CD4-positive, alpha-beta T cell (primary cell): Measurements from ENCODE around the gene NUDT8. TPM values are rescaled to one million over a fixed set of nuclear protein-coding genes. Genes with fewer than 3 reads are reported as not detected.

Experiments
- ATAC-seq: fragments of 200-7000 bp; cut with Tn5 transposase; one replicate; pipeline ENCODE4 v1.10.0; 2022; ENCODE audit warnings: mild to moderate bottlenecking; ENCODE audit not compliant: poor library complexity
- CTCF ChIA-PET: fragments of 350-600 bp; sonication (Branson Sonifier 250); formaldehyde crosslinking; loops from one replicate; lab custom pipeline; 2021; ENCODE audit warnings: antibody characterized with exemption, inconsistent platforms; lab: Charles Lee
- POLR2A ChIA-PET: fragments of 350-600 bp; sonication (Branson Sonifier 250); formaldehyde crosslinking; loops from one replicate; lab custom pipeline; 2021; ENCODE audit warnings: antibody characterized with exemption, inconsistent platforms; lab: Charles Lee
- DNase-seq, 14 experiments: peaks; one replicate each; pipeline ENCODE4 v3.0.0-alpha.2; 2013 to 2020; ENCODE audit warnings: mixed read lengths in 2 of 14
- H3K27ac ChIP-seq, 2 donors: one replicate each; pipeline versions ENCODE4 v1.5.1 to v1.7.0; 2013; ENCODE audit warnings: low read length in 2 of 2, low read depth in 1 of 2, mild to moderate bottlenecking in 1 of 2
- H3K27me3 ChIP-seq, 2 experiments: 1 replicate in 1 of 2; 2 replicates in 1 of 2; pipeline versions ENCODE4 v1.6.1 to v1.7.0; 2013; ENCODE audit warnings: low read length in 2 of 2, control low read depth in 1 of 2, mild to moderate bottlenecking in 1 of 2, moderate library complexity in 1 of 2; ENCODE audit not compliant: insufficient read depth in 2 of 2, control insufficient read depth in 1 of 2
- H3K36me3 ChIP-seq: one replicate; pipeline ENCODE4 v1.6.1; 2013; ENCODE audit warnings: low read length, control low read depth; ENCODE audit not compliant: insufficient read depth
- H3K4me1 ChIP-seq: one replicate; pipeline ENCODE4 v1.6.1; 2013; ENCODE audit warnings: low read length, control low read depth; ENCODE audit not compliant: insufficient read depth
- H3K4me3 ChIP-seq: one replicate; pipeline ENCODE4 v1.5.1; 2013; ENCODE audit warnings: mild to moderate bottlenecking, low read length, moderate library complexity
- H3K9me3 ChIP-seq, 2 experiments: 1 replicate in 1 of 2; 2 replicates in 1 of 2; pipeline versions ENCODE4 v1.6.1 to v1.7.0; 2013; ENCODE audit warnings: low read length in 2 of 2, mild to moderate bottlenecking in 2 of 2, control low read depth in 1 of 2, moderate library complexity in 1 of 2; ENCODE audit not compliant: control insufficient read depth in 1 of 2, insufficient read depth in 1 of 2
- H3K27ac Mint-ChIP-seq: one replicate; pipeline ENCODE4 v1.8.0; 2020; ENCODE audit warnings: mixed read lengths
- H3K27me3 Mint-ChIP-seq: one replicate; pipeline ENCODE4 v1.8.0; 2021; ENCODE audit warnings: mixed read lengths
- H3K36me3 Mint-ChIP-seq: one replicate; pipeline ENCODE4 v1.8.0; 2021; ENCODE audit warnings: low read depth, mixed read lengths
- H3K4me1 Mint-ChIP-seq: one replicate; pipeline ENCODE4 v1.8.0; 2021; ENCODE audit warnings: low read depth, mixed read lengths
- H3K4me3 Mint-ChIP-seq: one replicate; pipeline ENCODE4 v1.8.0; 2020; ENCODE audit warnings: mild to moderate bottlenecking, mixed read lengths
- H3K9me3 Mint-ChIP-seq: one replicate; pipeline ENCODE4 v1.8.0; 2020; ENCODE audit warnings: mixed read lengths
- intact Hi-C, 2 experiments: fragments of 100-400 bp; cut with DNase I in 1 of 2; cut with micrococcal nuclease in 1 of 2; formaldehyde crosslinking; loops; one replicate each; pipeline versions ENCODE4 v1.15.1 to v1.9.0; 2023 to 2025; cut with DNase I, micrococcal nuclease
- total RNA-seq, 174 experiments: library from RNA in 2 of 174; stranded (reverse) in 2 of 174; gene quantifications; one replicate each; pipeline ENCODE4 v1.2.3 and lab custom pipeline; 2021 to 2026
- TF ChIP-seq, protein P1 (sequence below): fragments of 200-600 bp; IDR thresholded peaks from one replicate; pipeline ENCODE4 v1.8.0; 2022; ENCODE audit warnings: antibody characterized with exemption, mild to moderate bottlenecking

The NUDT8 gene
- total RNA-seq, 2 experiments from 2014 or later = 0.92 to 1.4 TPM

DNA sequence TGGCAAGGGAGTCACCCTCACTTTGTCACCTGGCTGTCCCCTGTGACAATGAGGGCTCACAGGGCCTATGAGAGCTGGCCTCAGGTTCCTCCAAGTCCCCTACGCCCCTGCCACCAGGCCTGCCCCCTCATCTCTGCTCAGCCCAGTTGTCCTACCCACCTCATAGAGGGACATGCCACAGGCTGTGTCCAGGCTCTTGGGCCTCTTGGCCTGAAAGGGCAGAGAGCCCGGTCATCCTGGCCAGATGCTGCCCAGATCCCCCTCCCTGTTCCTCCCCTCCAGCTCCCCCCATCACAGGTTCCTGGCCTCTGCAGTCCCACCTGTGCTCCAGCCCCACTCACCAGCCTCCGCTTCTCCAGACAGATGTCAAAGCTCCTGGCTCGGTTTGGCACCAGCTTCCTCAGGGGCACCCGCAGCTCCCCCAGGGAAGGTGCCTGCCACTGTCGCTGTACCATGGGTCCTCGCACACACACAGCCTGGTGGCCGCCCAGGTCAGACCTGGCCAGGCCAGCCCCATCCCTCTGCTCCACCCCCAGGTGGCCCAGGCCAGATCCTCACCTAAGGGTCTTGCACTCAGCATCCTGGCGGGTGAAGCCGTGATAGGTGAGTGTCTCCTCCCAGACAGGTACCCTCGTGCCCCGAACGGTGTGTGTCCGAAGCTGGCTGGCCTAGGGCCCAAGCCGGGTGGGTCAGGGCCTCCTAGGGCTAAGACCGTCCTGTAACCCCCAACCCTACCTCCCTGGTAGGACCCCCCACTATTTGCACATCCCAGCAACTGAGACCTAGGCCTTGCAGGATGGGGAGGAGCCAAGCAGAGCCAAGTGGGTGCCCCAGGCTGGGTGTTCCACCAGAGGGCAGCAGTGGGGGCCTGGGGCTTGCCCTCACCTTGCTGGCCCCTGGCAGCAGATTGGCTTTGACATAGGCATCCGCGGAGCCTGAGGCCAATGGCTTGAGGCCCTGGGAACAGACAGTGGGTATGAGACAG lies 14.7 kb downstream of the NUDT8 start:
- Histone ChIP-seq H3K27ac (peak overlapping the region; percentile 92), H3K4me3 (peak overlapping the region; percentile 55), H3K27me3 (peaks cover 0 to 3% of the 10 kb centered on the region in 2 experiments), H3K9me3 (peaks cover 0 to 3% of the 10 kb centered on the region in 2 experiments), H3K36me3 (peaks cover 31% of the 10 kb centered on the region), H3K4me1 (peaks cover 37% of the 10 kb centered on the region)
- intact Hi-C loops = loop anchor here (1.0 kb wide), 2 partner anchors 9 to 14 kb away; partner anchors contain the start of genes NDUFV1 (in 1 of the 2) and NUDT8 (in 1 of the 2)
- TF ChIP-seq, protein P1, sequence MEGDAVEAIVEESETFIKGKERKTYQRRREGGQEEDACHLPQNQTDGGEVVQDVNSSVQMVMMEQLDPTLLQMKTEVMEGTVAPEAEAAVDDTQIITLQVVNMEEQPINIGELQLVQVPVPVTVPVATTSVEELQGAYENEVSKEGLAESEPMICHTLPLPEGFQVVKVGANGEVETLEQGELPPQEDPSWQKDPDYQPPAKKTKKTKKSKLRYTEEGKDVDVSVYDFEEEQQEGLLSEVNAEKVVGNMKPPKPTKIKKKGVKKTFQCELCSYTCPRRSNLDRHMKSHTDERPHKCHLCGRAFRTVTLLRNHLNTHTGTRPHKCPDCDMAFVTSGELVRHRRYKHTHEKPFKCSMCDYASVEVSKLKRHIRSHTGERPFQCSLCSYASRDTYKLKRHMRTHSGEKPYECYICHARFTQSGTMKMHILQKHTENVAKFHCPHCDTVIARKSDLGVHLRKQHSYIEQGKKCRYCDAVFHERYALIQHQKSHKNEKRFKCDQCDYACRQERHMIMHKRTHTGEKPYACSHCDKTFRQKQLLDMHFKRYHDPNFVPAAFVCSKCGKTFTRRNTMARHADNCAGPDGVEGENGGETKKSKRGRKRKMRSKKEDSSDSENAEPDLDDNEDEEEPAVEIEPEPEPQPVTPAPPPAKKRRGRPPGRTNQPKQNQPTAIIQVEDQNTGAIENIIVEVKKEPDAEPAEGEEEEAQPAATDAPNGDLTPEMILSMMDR = no peak
- Mint-ChIP-seq H3K27ac (peak overlapping the region; percentile 96), H3K4me1 (peaks cover 28% of the 10 kb centered on the region), H3K27me3 (no peaks in the 10 kb centered on the region), H3K9me3 (no peaks in the 10 kb centered on the region), H3K36me3 (peaks cover 27% of the 10 kb centered on the region), H3K4me3 (peak overlapping the region; percentile 89)
- CTCF ChIA-PET = interaction anchor here (1.0 to 4.2 kb wide), 5 partner anchors 9 to 44 kb away, joined by 3 to 38 read pairs (median 5); partner anchors contain the start of genes GSTP1 and NUDT8
- DNase-seq (peak in 10 of 14 experiments; percentile 29 to 73 (median 46)), ATAC-seq (no peak)
- POLR2A ChIA-PET = interaction anchor here (0.7 to 3.4 kb wide), 9 partner anchors 9 to 375 kb away, joined by 3 to 27 read pairs (median 6); partner anchors contain the start of genes ACY3, GSTP1, NUDT8 and PPP1CA

DNA sequence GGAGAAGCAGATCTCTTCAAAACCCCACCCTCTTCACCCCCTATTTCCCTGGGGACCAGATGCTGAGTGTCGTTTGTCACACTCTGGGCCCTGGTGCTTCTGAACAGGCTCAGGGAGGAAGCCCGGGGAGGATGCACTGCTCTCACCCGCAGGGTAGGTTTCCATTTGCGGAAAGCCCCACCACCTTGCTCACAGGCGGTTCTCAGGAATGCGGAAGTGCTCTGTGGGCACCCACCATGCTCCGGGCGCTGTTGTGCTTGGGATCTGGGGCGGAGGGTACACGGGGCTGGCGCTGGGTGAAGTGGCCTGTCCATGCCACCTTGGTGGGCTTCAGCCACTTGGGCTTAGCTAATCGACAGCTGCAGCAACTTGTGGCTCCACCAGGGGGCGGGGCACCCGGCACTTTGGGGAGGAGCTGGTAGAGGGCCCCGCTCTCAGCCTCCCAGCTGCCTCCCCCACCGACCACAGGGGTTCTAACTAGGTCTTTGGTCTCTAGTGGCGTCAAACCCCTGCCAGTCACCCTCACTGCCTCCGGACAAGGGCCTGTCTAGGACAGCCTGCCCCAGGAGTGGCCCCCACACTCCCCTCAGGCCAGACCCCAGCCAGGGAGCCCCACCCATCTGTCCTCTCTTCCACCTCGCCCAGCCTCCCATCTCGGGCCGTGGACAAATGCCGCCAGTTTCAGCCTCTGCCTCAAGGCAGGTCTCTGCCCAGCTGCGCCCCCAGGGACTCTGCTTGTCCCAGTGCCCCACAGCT lies 15.6 kb downstream of the NUDT8 start:
- POLR2A ChIA-PET = interaction anchor here (0.7 to 3.4 kb wide), 10 partner anchors 9 to 374 kb away, joined by 3 to 27 read pairs (median 6); partner anchors contain the start of genes ACY3, CLCF1, GSTP1 and NUDT8

More for the DNA sequence above, 15.6 kb downstream of the NUDT8 start:
- peak overlapping the region; percentile 89 for H3K4me3 Mint-ChIP-seq
- H3K4me1 Mint-ChIP-seq = peaks cover 33% of the 10 kb centered on the region
- H3K4me3 ChIP-seq = peak overlapping the region; percentile 55
- CTCF ChIA-PET = interaction anchor here (1.0 to 4.2 kb wide), 4 partner anchors 9 to 45 kb away, joined by 4 to 38 read pairs (median 5); partner anchors contain the start of genes GSTP1 and NUDT8
- peaks cover 0 to 3% of the 10 kb centered on the region in 2 experiments for H3K27me3 ChIP-seq
- H3K27ac ChIP-seq = peak overlapping the region; percentile 92
- intact Hi-C loops = loop anchor here (1.0 kb wide), 2 partner anchors 8 to 15 kb away; partner anchors contain the start of genes NDUFV1 (in 1 of the 2) and NUDT8 (in 1 of the 2)
- peaks cover 33% of the 10 kb centered on the region for H3K36me3 Mint-ChIP-seq
- no peaks in the 10 kb centered on the region for H3K27me3 Mint-ChIP-seq
- peaks cover 37% of the 10 kb centered on the region for H3K4me1 ChIP-seq
- DNase-seq (peak; percentile 67 to 94 (median 78)), ATAC-seq (peak; percentile 96)
- H3K36me3 ChIP-seq = peaks cover 39% of the 10 kb centered on the region
- H3K9me3 ChIP-seq = peaks cover 0 to 3% of the 10 kb centered on the region in 2 experiments
- no peaks in the 10 kb centered on the region for H3K9me3 Mint-ChIP-seq
- peak overlapping the region; percentile 96 for H3K27ac Mint-ChIP-seq
- TF ChIP-seq, protein P1 = peak; percentile 60
